Stimulated activated CD4-positive, alpha-beta T cell treated with anti-CD3 and anti-CD28 coated beads, TNF-alpha, amount 100 ng/mL, for 48 hours (primary cell): ENCODE results near the gene PDE4B.
"Not testable (repeated sequence)": the region's sequence is repeated elsewhere in the genome, so short reads cannot be mapped to it uniquely, and the experiment has no call there.

Experiments
- DNase-seq, 3 donors: peaks; one replicate each; pipeline ENCODE4 v3.0.0-alpha.2; 2020; ENCODE audit warnings: low read depth in 3 of 3

The PDE4B gene

GRCh38 chr1:65994223-65994622, 201.5 kb downstream of the PDE4B start:
- no peak for DNase-seq

DNA sequence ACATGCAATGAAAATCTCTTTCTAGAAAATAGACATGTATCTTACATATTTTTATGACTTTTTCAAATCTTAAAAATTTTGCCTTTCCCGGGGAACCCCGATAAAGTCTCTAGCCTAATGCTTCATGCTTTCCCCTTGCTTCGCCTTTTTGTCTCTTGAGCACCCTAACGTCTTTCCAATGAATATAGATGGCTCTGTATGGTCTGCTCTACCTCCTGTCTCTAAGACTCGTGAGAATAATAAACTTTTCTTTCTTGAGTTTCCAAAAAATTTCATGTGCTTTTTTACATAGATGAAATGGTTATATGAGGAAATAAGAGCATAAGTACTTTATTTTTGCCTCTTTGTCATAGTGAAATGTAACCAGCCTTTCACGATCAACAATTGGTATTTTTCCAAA, 202.6 kb downstream of the PDE4B start:
- DNase-seq = no peak

DNA sequence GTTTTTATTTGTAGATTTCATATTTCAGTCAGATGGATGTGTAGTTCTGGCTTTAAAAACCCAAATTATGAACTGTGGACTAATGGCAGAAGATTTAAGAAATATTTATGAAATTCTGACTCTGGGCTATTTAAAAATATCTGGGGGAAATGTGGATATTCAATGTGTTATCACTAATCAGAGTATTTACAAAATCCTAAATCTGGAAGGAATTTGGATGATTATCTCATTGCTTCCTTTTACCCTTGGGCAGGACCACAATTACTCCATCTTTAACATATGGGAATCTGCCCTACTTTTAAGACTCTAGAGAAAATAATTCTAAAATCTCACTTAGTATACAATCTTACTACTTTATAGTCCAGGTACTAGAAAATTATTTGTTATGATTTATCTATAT, 203.2 kb downstream of the PDE4B start:
- DNase-seq = no peak

DNA sequence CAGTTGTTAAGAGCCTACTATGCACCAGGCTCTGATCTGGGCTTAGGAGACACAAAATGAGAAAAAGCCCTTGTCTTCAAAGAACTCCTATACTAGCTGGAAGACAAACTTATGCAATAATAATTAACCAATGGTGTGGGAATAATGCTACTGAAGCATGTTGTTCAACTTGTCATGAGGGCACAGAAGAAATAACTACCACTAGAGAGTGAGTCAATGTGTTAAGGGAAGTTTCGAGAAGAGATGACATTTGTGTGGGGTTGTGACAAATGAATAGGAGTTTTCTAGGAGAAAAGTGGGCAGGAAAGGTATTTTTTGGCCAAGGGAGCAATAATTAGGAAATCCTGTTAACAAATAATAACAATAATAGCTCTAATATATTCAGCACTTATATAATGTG, 205.0 kb downstream of the PDE4B start:
- no peak for DNase-seq

DNA sequence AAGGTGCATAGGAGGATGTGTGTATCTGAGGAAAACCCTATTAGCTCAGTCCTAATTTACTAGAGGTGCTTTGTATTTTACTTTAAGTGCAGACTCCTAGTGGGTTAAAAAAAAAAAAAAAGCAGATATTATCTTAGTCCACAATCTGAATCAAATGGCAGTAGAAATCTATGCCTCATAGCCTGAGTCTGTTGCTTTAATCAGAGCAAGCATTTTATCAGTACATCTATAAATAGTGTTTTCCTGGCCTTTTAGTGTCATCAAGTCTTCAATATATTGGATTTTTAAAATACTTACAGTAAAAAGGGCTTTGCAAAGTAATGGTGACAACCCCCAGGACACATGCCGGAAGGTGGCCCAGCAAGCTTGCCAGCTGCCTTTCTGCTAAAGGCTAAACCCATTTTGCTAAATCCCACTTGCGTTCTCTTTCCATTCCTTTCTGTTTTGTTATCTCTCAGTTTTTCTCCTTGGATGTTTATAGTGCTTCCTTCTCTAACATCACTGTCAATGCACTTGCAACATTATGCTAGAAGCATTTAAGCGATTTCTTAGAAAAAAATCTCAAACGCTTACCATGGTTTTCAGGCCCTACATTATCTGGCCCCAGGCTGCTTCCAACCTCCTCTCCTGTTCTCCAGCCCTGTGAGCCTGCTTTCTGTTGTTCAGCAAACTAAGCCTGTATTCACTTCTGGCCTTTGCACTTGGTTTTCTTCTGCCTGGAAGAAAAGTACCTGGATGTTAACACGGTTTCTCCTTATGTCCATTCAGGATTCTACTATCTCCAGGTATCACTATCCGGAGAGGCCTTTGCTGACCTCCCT, 206.3 kb downstream of the PDE4B start:
- no peak for DNase-seq

DNA sequence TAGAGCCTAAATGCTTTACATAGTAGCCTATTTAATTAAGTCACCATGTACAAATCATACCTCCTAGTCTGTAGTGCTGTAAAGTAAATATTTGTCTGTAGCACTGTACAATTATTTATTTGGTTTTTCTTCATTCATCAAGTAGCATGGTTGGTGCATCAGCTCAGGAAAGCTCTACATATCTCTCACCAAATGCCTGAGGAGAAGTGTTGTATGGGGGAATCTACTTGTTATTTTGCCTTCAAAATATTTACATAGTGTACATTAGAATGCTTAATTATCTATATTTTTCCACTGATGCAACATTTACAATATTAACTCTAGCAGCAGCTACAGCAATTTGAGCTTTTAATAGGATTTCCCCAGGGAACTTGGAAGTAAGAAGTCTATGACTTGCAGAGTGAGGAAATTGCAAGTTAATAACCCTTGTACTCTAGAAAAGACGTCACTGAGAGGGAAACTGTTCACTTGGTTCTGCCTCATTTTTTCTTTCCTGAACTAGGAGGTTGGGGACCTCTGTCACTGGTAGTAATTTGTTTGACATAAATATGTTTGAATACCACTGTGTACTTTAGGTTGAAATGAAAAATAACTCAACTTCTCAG, 207.4 kb downstream of the PDE4B start:
- DNase-seq = no peak

- DNase-seq = no peak
These were observed 211.0 kb downstream of the PDE4B start for GRCh38 chr1:66003690-66004089.

- not testable (repeated sequence) for DNase-seq
These were observed 213.8 kb downstream of the PDE4B start for GRCh38 chr1:66006534-66006933.

DNA sequence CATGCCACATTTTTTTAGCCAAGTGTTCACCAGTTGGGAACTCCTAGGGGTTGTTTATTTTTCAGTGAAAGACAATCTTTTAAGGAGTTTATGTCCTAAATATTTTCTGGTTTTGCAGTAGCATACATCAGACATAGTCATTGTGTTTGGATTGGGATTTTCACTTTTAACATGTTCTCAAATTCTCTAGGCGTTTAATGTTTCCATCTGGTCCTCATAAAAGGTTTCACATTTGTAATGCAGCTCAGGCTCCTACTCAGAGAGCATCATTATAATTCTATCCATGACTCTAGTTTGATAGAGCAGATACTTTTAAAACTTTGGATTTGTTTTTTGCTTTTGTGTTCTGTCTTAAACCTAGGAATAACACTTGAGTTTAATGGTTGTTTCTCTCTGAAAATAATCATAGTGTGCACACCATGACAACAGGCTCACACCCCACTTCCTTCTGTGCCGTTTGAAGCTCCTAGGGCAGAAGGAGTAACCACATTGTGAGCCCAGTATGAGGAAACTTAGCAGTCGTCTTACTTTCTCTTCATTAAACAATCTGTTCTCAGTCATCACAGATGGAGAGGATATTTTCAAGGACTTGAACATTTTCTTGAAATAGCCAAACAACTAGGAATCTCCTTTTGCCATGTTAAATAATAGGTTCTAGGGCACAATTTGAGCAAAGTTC, 219.6 kb downstream of the PDE4B start:
- DNase-seq = no peak

DNA sequence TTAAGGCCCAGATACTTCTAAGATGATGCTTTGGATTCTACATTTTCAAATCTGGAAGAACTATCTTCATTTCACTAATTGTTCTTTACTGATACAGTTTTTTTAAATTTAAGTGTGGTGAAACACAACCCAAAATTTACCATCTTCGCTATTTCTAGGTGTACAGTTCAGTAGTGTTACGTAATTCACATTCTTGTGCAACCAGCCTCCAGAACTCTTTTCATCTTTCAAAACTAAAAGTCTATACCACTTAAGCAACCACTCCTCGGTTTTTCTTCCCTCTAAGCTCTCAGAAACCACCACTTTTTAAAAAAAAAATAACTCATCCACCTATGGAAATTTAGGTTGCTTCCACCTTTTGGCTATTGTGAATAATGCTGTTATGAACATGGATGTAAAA, 220.7 kb downstream of the PDE4B start:
- DNase-seq = no peak

GRCh38 chr1:66022904-66023620, 230.4 kb downstream of the PDE4B start:
- DNase-seq = no peak

- DNase-seq = no peak
These were observed 232.5 kb downstream of the PDE4B start for GRCh38 chr1:66025188-66025587.

GRCh38 chr1:66028035-66028434, 235.3 kb downstream of the PDE4B start:
- no peak for DNase-seq

- no peak for DNase-seq
These were observed 241.1 kb downstream of the PDE4B start for GRCh38 chr1:66033781-66034180.

DNA sequence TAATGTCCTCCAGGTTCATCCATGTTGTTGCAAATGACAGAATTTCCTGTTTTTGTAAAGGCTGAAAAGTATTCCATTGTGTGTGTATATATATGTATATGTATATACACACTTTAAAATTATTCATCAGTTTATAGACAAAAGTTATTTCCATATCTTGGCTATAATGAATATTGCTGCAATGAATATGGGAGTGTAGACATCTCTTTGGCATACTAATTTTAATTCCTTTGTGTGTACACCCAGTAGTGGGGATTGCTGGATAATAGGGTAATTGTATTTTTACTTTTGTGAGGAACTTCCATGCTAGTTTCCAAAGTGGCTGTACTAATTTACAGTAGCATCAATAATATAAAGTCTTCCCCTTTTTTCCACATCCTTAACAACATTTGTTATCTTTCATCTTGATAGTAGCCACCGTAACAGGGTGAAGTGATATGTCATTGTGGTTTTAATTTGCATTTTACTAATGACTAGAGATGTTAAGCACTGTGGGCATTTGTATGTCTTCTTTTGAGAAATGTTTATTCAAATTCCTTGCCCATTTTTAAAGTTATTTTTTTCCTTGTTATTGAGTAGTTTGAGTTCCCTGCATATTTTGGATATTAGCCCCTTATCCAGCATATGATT, 243.0 kb downstream of the PDE4B start:
- no peak for DNase-seq

DNA sequence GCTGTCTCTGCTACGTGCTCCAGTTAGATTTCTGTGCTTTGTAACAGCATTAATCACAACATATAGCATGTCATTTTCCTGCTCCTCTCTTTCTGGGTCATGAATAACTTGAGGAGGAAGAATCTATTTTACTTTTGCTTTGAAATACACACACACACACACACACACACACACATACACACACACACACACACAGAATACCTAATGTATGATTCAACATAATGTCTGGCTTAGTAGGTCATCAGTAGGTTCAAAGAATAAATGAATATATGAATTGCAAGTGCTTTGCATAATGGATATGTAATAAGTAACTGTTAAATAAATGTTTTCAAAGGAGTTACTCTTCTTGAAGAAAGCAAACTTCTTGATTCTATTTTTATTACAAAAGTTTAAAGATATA, 249.0 kb downstream of the PDE4B start:
- DNase-seq = no peak

DNA sequence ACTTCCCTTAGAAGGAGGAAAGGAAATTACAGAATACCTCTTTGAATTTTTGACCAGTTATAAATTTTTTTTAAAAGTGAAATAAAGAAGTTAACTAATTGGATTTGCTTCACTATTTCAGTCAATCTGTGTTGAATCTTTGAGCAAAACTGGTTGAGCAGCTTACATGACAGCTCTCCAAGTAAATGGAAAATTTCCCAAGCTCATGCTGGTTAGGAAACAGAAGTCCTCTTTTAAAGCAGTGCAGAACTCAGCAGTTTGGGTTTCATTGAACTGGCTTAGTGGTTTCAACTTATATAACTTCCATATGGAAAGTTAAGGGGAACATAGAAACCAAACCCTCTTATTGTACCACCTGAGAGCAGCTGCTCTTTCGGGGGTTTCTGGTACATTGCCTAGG, 250.5 kb downstream of the PDE4B start:
- DNase-seq = no peak

DNA sequence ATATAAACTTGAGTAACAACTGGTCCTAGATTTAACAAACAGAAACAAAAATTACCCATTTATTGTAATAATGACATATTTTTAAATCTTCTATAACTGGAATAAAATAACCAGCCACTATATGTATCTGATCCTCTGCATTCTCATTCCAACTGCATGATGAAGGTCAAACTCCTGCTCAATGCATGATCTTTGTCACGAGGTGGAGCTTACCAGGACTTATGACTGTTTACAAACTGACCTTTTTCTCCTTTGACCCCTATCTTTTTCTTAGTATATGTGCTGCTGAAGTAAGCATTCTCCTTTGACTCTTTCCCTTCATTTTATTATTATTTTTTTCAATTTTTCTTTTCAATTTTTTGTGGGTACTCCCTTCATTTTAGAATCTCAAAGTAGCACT, 252.2 kb downstream of the PDE4B start:
- DNase-seq = no peak

GRCh38 chr1:66046415-66046814, 253.7 kb downstream of the PDE4B start:
- no peak for DNase-seq

- no peak for DNase-seq
These were observed 255.3 kb downstream of the PDE4B start for GRCh38 chr1:66048011-66048410.

DNA sequence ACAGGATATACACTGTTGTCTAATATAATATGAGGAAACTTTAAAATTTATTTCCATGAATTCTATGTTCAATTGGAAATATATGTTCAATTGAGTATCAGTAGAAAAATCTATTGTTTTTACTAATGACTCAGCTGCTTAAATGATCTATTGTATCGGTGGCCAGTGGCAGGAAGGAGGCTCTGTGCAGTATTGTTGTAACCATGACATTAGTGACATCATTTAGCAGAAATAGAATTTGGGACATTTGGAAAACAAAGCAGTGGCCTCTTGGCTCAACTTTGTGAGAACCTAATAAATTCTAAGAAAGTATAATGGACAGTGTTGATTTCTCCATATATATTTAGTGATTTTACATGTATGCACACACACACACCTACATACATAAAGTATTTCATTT, 257.4 kb downstream of the PDE4B start:
- DNase-seq = no peak

DNA sequence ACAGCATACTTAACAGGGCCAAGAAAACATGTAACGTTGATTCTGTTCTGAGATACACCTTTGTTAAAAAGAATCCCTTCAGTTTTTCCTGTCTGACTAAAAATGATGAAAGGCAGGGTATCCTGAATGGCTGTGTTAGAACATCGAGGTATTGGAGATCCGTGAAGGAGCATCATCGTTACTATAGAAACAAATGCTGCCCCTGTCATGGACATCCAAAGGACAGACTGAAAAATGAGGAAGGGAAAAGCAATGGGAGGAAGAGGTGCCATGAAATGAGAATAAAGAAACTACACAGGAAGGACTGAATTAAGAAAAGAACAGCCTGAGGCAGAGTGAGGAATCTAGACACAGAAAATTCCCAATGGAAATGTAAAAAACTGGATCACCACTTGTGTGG, 257.9 kb downstream of the PDE4B start:
- DNase-seq = no peak
